ENCODE data around the gene KDELR1.
"Not testable (repeated sequence)": the region's sequence is repeated elsewhere in the genome, so short reads cannot be mapped to it uniquely, and the experiment has no call there.

KDELR1 gene

GRCh38 chr19:48397263-48398101 is 6.1 kb upstream of the KDELR1 start:
- DNase-seq, result no peak

- DNase-seq, result peak in 1 of 2 experiments; percentile 36
Measured at GRCh38 chr19:48396824-48397176, 5.4 kb upstream of the KDELR1 start.

GRCh38 chr19:48396016-48396823 is 4.9 kb upstream of the KDELR1 start:
- no peak for DNase-seq

DNA sequence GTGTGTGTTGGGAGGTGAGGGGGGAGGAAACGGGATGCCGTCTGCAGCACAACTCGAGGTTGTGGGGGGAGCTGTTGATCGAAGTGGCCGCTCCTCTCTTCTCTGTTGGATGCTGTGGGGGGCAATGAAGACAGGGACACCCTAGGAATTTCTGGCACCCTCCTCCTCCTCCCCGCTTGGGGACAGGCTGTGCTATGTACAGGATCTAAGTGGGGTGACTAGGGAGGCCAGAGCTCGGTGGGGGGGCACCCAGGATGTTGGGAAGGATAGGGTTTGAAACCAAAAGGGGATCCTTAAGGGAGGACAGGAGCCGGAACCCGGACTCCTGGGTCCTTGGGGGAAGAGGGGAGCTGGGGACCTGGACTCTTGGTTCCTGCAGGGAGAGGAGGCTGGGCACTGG is 4.1 kb upstream of the KDELR1 start:
- DNase-seq, result no peak

DNA sequence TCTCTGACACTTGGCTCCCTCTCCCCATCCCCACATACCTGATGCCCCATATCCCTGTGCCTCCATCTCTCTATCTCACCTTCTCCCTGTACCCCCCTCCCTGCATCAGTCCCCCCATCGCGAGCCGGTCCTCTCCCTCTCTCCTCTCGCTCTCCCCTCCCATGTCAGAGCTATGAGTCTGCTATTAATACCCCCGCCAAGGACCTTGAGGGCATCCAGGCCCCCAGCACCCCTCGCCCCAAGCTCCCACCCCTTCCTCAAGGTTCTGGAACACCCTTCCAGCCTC is 3.8 kb upstream of the KDELR1 start:
- DNase-seq, result no peak

- DNase-seq, result no peak
Measured at GRCh38 chr19:48394331-48395169, 3.2 kb upstream of the KDELR1 start.

GRCh38 chr19:48393559-48394330 is 2.4 kb upstream of the KDELR1 start, which contains the start of gene GRIN2D:
GRIN2D (plus strand) TSS chr19:48393668; CDS start chr19:48398393, 4,725 bp downstream.
- DNase-seq, result no peak

DNA sequence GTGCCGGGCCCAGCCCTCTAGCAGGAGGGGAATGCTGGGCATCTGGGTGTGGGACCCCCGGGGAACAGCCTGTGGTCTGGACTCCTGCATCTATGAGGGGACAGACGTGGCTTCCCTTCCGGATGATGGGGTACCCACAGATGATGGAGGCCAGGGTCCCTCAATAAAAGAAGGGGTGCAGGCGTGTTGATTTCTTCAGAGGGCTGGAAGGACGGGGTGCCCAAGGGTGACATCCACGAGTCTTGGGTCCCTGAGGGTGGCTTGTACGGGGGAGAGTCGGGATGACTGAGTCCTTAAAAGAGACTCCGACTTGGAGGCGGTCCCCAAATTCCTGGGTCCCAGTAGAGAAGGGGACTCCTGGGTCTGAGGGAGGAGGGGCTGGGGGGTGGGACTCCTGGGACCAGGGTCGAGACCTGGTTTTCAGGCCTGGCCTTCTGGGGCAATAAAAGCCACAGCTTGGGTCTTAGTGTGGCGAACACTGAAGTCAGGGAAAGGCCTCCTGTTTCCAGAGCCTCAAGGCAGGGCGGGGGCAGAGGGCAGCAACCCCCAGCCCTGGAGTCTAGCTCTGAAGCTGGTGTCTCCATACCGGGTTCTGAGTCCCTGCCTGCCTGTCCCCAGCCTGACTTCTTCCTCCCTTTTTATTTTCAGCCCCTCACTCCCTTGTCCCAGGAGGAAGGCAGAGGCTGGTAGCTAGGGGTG is 1.7 kb upstream of the KDELR1 start:
- no peak for DNase-seq

DNA sequence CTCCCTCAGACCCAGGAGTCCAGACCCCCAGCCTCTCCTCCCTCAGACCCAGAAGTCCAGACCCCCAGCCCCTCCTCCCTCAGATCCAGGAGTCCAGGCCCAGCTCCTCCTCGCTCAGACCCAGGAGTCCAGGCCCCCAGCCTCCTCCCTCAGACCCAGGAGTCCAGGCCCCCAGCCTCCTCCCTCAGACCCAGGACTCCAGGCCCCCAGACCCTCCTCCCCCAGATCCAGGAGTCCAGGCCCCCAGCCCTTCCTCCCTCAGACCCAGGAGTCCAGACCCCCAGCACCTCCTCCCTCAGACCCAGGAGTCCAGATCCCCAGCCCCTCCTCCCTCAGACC is 624 bp upstream of the KDELR1 start:
- DNase-seq, result not testable (repeated sequence)

DNA sequence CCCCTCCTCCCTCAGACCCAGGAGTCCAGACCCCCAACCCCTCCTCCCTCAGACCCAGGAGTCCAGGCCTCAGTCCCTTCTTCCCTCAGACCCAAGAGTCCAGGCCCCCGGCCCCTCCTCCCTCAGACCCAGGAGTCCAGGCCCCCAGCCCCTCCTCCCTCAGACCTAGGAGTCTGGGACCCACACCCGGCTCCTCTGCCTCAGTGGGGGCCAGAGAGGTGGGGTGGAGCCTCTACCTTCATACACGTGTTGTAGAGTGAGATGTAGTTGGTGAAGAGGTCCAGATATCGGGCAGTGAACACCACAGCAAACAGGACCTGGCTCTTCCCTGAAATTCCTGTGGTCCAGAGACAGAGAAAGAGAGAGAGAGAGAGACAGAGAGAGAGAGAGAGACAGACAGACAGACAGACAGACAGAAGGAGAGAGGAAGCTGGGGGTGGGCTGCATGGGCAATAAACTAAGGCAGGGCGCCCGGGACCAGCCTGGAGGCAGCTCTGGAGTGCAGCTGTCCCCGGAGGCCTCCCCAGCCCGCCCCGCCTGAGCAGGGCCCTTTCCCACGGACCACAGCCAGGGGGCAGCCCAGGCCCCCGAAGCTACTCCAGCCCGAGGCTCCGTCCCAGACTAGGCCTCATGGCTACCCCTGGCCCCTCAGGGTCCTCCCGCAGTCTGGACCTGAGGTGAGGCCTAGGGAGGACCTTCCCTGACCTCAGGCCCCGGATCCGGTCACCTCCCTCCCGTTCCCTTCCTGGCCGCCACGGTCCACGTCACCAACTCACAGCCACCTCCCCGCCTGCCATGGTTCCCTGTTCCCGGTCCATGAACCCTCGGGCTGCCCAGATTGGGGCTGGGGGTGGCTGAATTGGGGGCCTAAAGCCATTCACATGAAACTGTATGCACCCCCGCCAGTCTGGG is 907 bp downstream of the KDELR1 start:
- peak; percentile 29 to 30 for DNase-seq

DNA sequence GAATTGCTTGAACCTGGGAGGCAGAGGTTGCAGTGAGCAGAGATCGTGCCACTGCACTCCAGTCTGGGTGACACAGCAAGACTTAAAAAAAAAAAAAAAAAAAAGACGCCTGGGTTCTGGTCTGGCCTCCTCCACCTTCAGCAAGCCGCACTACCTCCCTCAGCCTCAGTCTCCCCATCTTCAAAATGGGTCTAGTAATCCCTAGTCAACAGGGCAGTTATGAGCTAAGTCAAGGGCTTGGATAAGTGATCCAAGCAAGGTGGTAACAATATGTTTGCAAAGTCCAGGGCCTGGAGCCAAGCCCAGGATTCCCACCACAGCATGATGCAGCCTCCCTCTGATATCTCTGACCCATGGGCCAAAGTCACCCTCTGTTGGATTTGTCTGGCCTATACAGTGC is 4.4 kb downstream of the KDELR1 start:
- DNase-seq, result no peak

DNA sequence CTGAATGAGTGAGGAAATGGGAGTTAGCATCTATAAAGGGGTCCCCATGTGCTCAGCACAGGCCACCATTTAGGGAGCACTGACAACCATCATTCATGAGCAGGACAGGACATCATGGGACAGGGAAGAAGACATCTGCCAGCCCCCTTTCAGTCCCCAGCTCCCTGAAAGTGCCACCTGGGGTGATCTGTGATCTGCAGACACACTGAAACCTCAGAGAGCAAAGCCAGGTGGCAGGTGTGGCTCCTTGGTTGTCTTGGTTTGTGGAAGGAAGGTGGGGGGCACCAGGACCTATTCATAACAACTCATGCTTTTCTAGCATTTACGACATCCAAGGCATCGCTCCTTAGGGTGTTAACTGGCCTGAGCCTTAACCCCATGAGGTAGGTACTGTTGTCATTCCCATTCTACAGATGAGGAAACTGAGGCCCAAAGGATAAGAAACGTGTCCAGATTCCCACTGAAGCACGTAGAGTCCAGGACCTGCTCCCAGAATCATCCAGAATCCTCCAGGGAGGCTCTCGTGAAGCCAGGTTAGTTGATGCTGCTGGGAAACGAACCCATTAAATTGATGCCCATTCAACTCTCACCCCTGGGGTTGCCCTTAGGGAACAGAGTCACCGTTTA is 5.8 kb downstream of the KDELR1 start:
- DNase-seq, result no peak

DNA sequence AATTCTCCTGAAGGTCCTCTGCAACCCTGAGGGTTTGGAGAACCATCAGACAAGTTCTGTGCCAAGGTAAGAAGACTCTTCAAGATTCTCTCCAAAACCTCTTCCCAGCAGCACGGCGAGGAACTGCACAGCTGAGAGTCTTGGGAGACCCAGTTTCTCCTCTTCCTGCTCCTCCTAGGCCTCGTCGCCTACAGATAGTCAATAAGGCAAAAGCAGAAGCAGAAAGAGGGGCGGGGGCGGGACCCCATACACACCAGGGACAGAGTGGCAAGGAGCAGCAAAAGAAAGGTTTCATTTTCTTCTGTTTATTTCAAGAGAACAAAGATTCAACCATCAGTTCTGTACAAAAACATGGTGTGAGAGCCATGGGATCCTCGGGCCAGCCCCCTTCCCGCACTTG is 9.1 kb downstream of the KDELR1 start:
- DNase-seq, result no peak

DNA sequence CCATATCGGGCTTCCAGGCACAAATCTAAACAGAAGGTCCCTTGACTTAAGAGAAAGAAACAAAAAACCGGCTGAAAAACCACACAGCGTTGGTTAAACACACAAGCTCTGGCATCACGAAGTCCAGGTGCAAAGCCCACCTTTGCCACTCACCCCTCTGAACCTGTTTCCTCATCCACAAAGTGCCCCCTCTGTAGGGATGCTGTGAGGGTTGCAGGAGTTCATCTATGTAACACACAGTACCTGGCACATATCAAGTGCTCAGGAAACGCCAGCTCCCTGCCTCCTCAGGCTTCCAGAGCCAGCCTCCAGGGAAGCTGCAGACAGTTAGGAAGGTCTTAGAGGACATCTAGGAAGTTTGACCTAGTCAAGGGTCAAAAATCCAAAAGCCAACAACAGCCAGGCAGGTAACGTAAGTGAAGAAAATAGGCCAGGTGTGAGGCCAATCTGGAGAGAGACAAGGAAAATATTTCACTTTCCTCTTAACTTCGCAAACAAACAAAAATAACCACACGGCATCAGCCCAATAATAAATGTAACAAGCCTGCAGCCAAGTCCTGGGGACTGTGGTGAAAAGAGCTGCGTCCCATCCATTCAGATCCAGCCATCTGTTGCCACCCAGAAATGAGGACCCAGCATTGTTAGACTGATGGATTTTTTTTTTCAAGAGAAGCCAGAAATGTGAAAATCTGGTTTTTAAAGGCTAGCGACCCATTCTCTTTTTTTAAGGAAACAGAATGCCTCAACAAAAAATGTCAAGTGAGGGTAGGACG is 10.0 kb downstream of the KDELR1 start:
- DNase-seq, result no peak

- no peak for DNase-seq
Measured at GRCh38 chr19:48379058-48379457, 12.3 kb downstream of the KDELR1 start.

GRCh38 chr19:48378194-48378570 is 13.2 kb downstream of the KDELR1 start:
- DNase-seq, result no peak

- DNase-seq, result no peak
Measured at GRCh38 chr19:48373567-48373966, 17.8 kb downstream of the KDELR1 start.

- peak; percentile 74 to 83 for DNase-seq
Measured at GRCh38 chr19:48372904-48373303, 18.4 kb downstream of the KDELR1 start.

DNA sequence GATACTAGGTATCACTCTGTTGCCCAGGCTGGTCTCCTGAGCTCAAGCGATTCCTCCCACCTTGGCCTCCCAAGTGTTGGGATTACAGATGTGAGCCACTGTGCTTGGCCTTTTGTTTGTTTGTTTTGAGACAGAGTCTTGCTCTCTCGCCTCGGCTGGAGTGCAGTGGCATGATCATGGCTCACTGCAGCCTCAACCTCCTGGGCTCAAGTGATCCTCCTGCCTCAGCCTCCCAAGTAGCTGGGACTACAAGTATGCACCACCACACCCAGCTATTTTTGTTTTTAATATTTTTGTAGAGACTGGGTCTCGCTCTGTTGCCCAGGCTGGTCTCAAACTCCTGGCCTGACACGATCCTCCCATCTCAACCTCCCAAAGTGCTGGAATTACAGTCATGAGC is 19.6 kb downstream of the KDELR1 start:
- not testable (repeated sequence) for DNase-seq

- DNase-seq, result no peak
Measured at GRCh38 chr19:48371367-48371766, 20.0 kb downstream of the KDELR1 start.
